ENCODE results near the gene VPS37D.

- TF ChIP-seq ZFP3 (CRISPR knock-in tag; IDR thresholded peaks at IDR 0.05) (no peak), RARB (CRISPR knock-in tag; IDR thresholded peaks at IDR 0.05) (no peak), PATZ1 (CRISPR knock-in tag; IDR thresholded peaks at IDR 0.05; ENCODE audit: borderline replicate concordance) (no peak), OSR1 (CRISPR knock-in tag; IDR thresholded peaks at IDR 0.05) (no peak)
Measured at GRCh38 chr7:73706126-73707044, 38.8 kb downstream of the VPS37D start.

All from SK-N-SH treated with all-trans-retinoic acid at 6 μM for 48 hours (cell line).